ENCODE data around the gene PPARGC1A.

Gene PPARGC1A

GRCh38 chr4:23855912-23856605, 33.8 kb downstream of the PPARGC1A start:
- DNase-seq (ENCODE audit: low read depth), result no peak
- no peak overlapping the region for H3K4me3 ChIP-seq (ENCODE audit: low read depth, low read length)
- no peak for TF ChIP-seq CTCF (IDR thresholded peaks at IDR 0.05; ENCODE audit: insufficient read depth, low read depth, low read length, missing control alignments)

- TF ChIP-seq CTCF (IDR thresholded peaks at IDR 0.05; ENCODE audit: insufficient read depth, low read depth, low read length, missing control alignments), result no peak
- no peak overlapping the region for H3K4me3 ChIP-seq (ENCODE audit: low read depth, low read length)
- no peak for DNase-seq (ENCODE audit: low read depth)
These were observed 35.7 kb downstream of the PPARGC1A start for GRCh38 chr4:23853986-23854660.

- no peak for DNase-seq (ENCODE audit: low read depth)
- no peak overlapping the region for H3K4me3 ChIP-seq (ENCODE audit: low read depth, low read length)
- no peak for TF ChIP-seq CTCF (IDR thresholded peaks at IDR 0.05; ENCODE audit: insufficient read depth, low read depth, low read length, missing control alignments)
These were observed 38.4 kb downstream of the PPARGC1A start for GRCh38 chr4:23851464-23851863.

GRCh38 chr4:23847158-23847557, 42.7 kb downstream of the PPARGC1A start:
- no peak for DNase-seq (ENCODE audit: low read depth)
- no peak overlapping the region for H3K4me3 ChIP-seq (ENCODE audit: low read depth, low read length)
- no peak for TF ChIP-seq CTCF (IDR thresholded peaks at IDR 0.05; ENCODE audit: insufficient read depth, low read depth, low read length, missing control alignments)

- no peak for DNase-seq (ENCODE audit: low read depth)
- TF ChIP-seq CTCF (IDR thresholded peaks at IDR 0.05; ENCODE audit: insufficient read depth, low read depth, low read length, missing control alignments), result no peak
- H3K4me3 ChIP-seq (ENCODE audit: low read depth, low read length), result no peak overlapping the region
These were observed 44.9 kb downstream of the PPARGC1A start for GRCh38 chr4:23844961-23845360.

GRCh38 chr4:23839279-23839678, 50.6 kb downstream of the PPARGC1A start:
- no peak for DNase-seq (ENCODE audit: low read depth)
- no peak overlapping the region for H3K4me3 ChIP-seq (ENCODE audit: low read depth, low read length)
- no peak for TF ChIP-seq CTCF (IDR thresholded peaks at IDR 0.05; ENCODE audit: insufficient read depth, low read depth, low read length, missing control alignments)

All from GM12865 (cell line).